SU-DHL-6 (cell line): ENCODE results near the gene KCNH8.

Source experiments
- H2AFZ ChIP-seq: fragments of 200-600 bp; sonication (generic); 2 replicates; pipeline ENCODE4 v1.6.1; 2014; ENCODE audit warnings: low read depth, mild to moderate bottlenecking, moderate library complexity, mixed read lengths, antibody characterized with exemption, low read length; ENCODE audit not compliant: severe bottlenecking
- H3F3A ChIP-seq: fragments of 200-600 bp; shearing (Covaris generic); 2 replicates; pipeline ENCODE4 v1.6.0; 2016; ENCODE audit warnings: antibody characterized with exemption, mild to moderate bottlenecking; ENCODE audit not compliant: insufficient read depth
- H3K27ac ChIP-seq: fragments of 200-600 bp; sonication (generic); 2 replicates; pipeline ENCODE4 v1.5.1; 2016; ENCODE audit warnings: low read depth, mild to moderate bottlenecking, low read length, moderate library complexity, mixed read lengths
- H3K27me3 ChIP-seq: fragments of 200-600 bp; sonication (generic), shearing (Covaris generic); 2 replicates; pipeline ENCODE4 v1.6.0; 2014; ENCODE audit warnings: mild to moderate bottlenecking, low read length
- H3K36me3 ChIP-seq: fragments of 200-600 bp; sonication (generic); 2 replicates; pipeline ENCODE4 v1.6.1; 2014; ENCODE audit warnings: mild to moderate bottlenecking, low read length, mixed read lengths
- H3K4me2 ChIP-seq: fragments of 300-600, 200-600 bp; shearing (Covaris generic), sonication (generic); 2 replicates; pipeline ENCODE4 v1.6.0; 2014; ENCODE audit warnings: low read length, low read depth, mild to moderate bottlenecking; ENCODE audit not compliant: poor library complexity, severe bottlenecking
- H3K4me3 ChIP-seq: fragments of 200-600 bp; sonication (generic); 2 replicates; pipeline ENCODE4 v1.5.1; 2014; ENCODE audit warnings: antibody characterized with exemption, low read length, mild to moderate bottlenecking, mixed read lengths; ENCODE audit not compliant: insufficient read depth, poor library complexity, severe bottlenecking
- H3K79me2 ChIP-seq: fragments of 200-600 bp; sonication (generic); 2 replicates; pipeline ENCODE4 v1.6.1; 2014; ENCODE audit warnings: mild to moderate bottlenecking, low read length, moderate library complexity; ENCODE audit not compliant: insufficient read depth
- H3K9ac ChIP-seq: fragments of 200-600 bp; sonication (generic); 2 replicates; pipeline ENCODE4 v1.7.0; 2014; ENCODE audit warnings: mild to moderate bottlenecking, low read length
- H3K9me2 ChIP-seq: fragments of 200-600 bp; sonication (generic); replicated peaks from 2 replicates; pipeline ENCODE4 v1.6.1; 2014; ENCODE audit warnings: low read length; ENCODE audit not compliant: insufficient read depth
- H3K9me3 ChIP-seq: fragments of 200-600 bp; sonication (generic); 2 replicates; pipeline ENCODE4 v1.6.1; 2014; ENCODE audit warnings: low read length, mixed read lengths; ENCODE audit not compliant: insufficient read depth
- H4K20me1 ChIP-seq: fragments of 200-600 bp; sonication (generic); 2 replicates; pipeline ENCODE4 v1.6.1; 2014; ENCODE audit warnings: low read depth, mild to moderate bottlenecking, antibody characterized with exemption, low read length, moderate library complexity, mixed read lengths
- CTCF ChIP-seq: fragments of 200-600 bp; sonication (generic); IDR thresholded peaks from one replicate; pipeline ENCODE4 v1.5.1; 2017; ENCODE audit warnings: antibody characterized with exemption, mild to moderate bottlenecking, low read length, moderate library complexity; ENCODE audit not compliant: insufficient read depth, poor library complexity, severe bottlenecking
- EZH2phosphoT487 ChIP-seq: fragments of 200-600 bp; sonication (generic), shearing (Covaris generic); conservative IDR thresholded peaks from 2 replicates; pipeline ENCODE4 v1.6.1; 2018; ENCODE audit warnings: mild to moderate bottlenecking, antibody characterized with exemption, low read length, moderate library complexity, mixed read lengths

Gene KCNH8

GRCh38 chr3:19476281-19476680, 328.0 kb downstream of the KCNH8 start:
- no peak overlapping the region for H3K27ac ChIP-seq
- H3K36me3 ChIP-seq: peaks cover 5% of the 10 kb centered on the region
- no peaks in the 10 kb centered on the region; the same call in 1 of the 2 replicates for H3K9me2 ChIP-seq
- no peaks in the 10 kb centered on the region for H3K27me3 ChIP-seq
- H3K4me2 ChIP-seq: no peak overlapping the region
- H2AFZ ChIP-seq: no peak overlapping the region
- H3K9me3 ChIP-seq: no peaks in the 10 kb centered on the region; the same call in 1 of the 2 replicates
- no peaks in the 10 kb centered on the region for H4K20me1 ChIP-seq
- no peak overlapping the region for H3K4me3 ChIP-seq
- no peak for TF ChIP-seq CTCF
- TF ChIP-seq EZH2phosphoT487: no peak
- H3F3A ChIP-seq: no peaks in the 10 kb centered on the region
- H3K9ac ChIP-seq: no peak overlapping the region
- H3K79me2 ChIP-seq: no peaks in the 10 kb centered on the region

DNA sequence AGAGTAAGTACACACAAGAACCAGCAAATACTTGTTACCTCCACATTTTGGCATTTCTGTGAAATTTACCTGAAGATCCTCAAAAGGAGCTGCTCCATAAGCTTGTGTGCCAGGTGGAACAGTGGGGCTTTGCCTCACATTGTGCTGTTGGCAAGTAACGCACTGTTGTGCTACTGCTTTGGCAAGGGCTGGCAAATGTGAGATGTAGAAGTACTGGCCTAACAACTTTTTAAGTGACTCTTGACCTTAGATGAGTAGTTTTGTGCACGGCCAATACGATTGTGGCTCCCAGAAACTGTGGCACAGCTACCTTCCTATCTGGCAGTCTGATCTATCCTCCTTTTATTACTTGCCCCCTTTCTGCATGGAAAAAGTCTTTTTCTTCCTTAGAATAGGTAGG, 337.0 kb downstream of the KCNH8 start:
- H3F3A ChIP-seq: no peaks in the 10 kb centered on the region
- no peak overlapping the region for H3K4me2 ChIP-seq
- no peak overlapping the region for H3K9ac ChIP-seq
- H3K27me3 ChIP-seq: no peaks in the 10 kb centered on the region
- H3K79me2 ChIP-seq: no peaks in the 10 kb centered on the region
- no peaks in the 10 kb centered on the region for H3K36me3 ChIP-seq
- no peaks in the 10 kb centered on the region for H3K9me3 ChIP-seq
- H2AFZ ChIP-seq: no peak overlapping the region
- TF ChIP-seq EZH2phosphoT487 (no peak), CTCF (no peak)
- no peak overlapping the region for H3K4me3 ChIP-seq
- no peaks in the 10 kb centered on the region for H4K20me1 ChIP-seq
- no peak overlapping the region for H3K27ac ChIP-seq
- no peaks in the 10 kb centered on the region for H3K9me2 ChIP-seq

DNA sequence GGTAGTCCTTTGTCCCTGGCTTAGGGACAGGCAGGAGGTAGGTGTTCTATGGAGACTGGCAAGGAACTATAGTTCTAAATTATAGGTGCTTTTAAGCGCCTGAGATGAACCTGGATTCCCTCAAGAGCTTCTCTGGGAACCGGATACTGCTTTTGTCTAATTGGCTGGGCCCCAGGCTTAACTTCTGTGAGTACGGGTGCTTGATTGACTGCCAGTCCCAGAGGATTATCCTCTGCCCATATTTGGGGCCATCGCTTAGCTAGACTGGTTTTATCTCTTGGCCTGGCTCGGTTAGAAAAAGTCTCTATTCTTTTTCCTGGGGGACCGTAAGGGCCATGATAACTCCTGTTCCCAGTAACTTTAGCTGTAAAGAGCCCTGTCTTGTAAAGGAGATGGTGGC, 339.1 kb downstream of the KCNH8 start:
- no peaks in the 10 kb centered on the region for H3F3A ChIP-seq
- H2AFZ ChIP-seq: no peak overlapping the region
- H3K4me3 ChIP-seq: no peak overlapping the region
- H3K4me2 ChIP-seq: no peak overlapping the region
- TF ChIP-seq EZH2phosphoT487: no peak
- TF ChIP-seq CTCF: no peak
- H3K27me3 ChIP-seq: no peaks in the 10 kb centered on the region
- no peaks in the 10 kb centered on the region for H3K36me3 ChIP-seq
- no peaks in the 10 kb centered on the region for H3K9me2 ChIP-seq
- no peak overlapping the region for H3K27ac ChIP-seq
- no peaks in the 10 kb centered on the region for H3K9me3 ChIP-seq
- H4K20me1 ChIP-seq: no peaks in the 10 kb centered on the region
- H3K9ac ChIP-seq: no peak overlapping the region
- no peaks in the 10 kb centered on the region for H3K79me2 ChIP-seq
